ENCODE results near the gene RAB28. TPM values are rescaled to one million over a fixed set of nuclear protein-coding genes. Genes with fewer than 3 reads are reported as not detected.

Gene RAB28
- total and polyA plus RNA-seq, 2 experiments from 2014 or later: 15.3 to 23.9 TPM

GRCh38 chr4:13527192-13527980 is 43.2 kb upstream of the RAB28 start:
- DNase-seq (ENCODE audit: low spot score): no peak
- H3K9me2 ChIP-seq (ENCODE audit: insufficient read depth): no peaks in the 10 kb centered on the region
- H3K4me2 ChIP-seq: peak overlapping the region; percentile 81
- peaks cover 88% of the 10 kb centered on the region for H3K27me3 Mint-ChIP-seq (ENCODE audit: insufficient read depth, low read depth, poor library complexity)
- H3K27me3 ChIP-seq (ENCODE audit: insufficient read depth): peaks cover 100% of the 10 kb centered on the region
- H3K4me1 Mint-ChIP-seq: peaks cover 48% of the 10 kb centered on the region
- H3K27ac Mint-ChIP-seq: no peak overlapping the region
- peak overlapping the region; percentile 47 for H3K4me3 ChIP-seq
- H3K36me3 ChIP-seq (ENCODE audit: insufficient read depth): no peaks in the 10 kb centered on the region
- H3K36me3 Mint-ChIP-seq (ENCODE audit: low read depth): peaks cover 20% of the 10 kb centered on the region
- no peak for ATAC-seq
- no peak overlapping the region for H3K27ac ChIP-seq (ENCODE audit: low read depth)
- H4K20me1 ChIP-seq (replicated peaks; ENCODE audit: insufficient read depth): peaks cover 6% of the 10 kb centered on the region; the same call in 1 of the 2 replicates
- TF ChIP-seq EZH2phosphoT487 (IDR thresholded peaks at IDR 0.05; ENCODE audit: unreplicated experiment): peak; percentile 92
- peak; percentile 97 for TF ChIP-seq EZH2 (IDR thresholded peaks at IDR 0.05; ENCODE audit: low read depth, unreplicated experiment)
- TF ChIP-seq CREB1 (CRISPR knock-in tag; IDR thresholded peaks at IDR 0.05; ENCODE audit: low read depth): no peak
- no peak for TF ChIP-seq JUNB (IDR thresholded peaks at IDR 0.05; ENCODE audit: unreplicated experiment)
- no peak overlapping the region; the same call in 1 of the 2 replicates for H2AFZ ChIP-seq
- peaks cover 44% of the 10 kb centered on the region for H3F3A ChIP-seq (replicated peaks; ENCODE audit: low read depth)
- H3K9me3 Mint-ChIP-seq: peaks cover 18% of the 10 kb centered on the region
- H3K4me1 ChIP-seq (ENCODE audit: insufficient read depth): peaks cover 78% of the 10 kb centered on the region
- H3K4me3 Mint-ChIP-seq: peak overlapping the region; percentile 46; the same call in 2 of the 3 replicates
- no peaks in the 10 kb centered on the region for H3K79me2 ChIP-seq (replicated peaks; ENCODE audit: insufficient read depth)

GRCh38 chr4:13526658-13527057 is 42.5 kb upstream of the RAB28 start:
- no peak for DNase-seq (ENCODE audit: low spot score)
- Histone ChIP-seq H3K79me2 (replicated peaks; ENCODE audit: insufficient read depth) (no peaks in the 10 kb centered on the region), H3K9me2 (ENCODE audit: insufficient read depth) (no peaks in the 10 kb centered on the region), H3K36me3 (ENCODE audit: insufficient read depth) (no peaks in the 10 kb centered on the region), H2AFZ (no peak overlapping the region), H3K27me3 (ENCODE audit: insufficient read depth) (peaks cover 100% of the 10 kb centered on the region), H3K4me3 (no peak overlapping the region), H3K4me1 (ENCODE audit: insufficient read depth) (peaks cover 76% of the 10 kb centered on the region), H3F3A (replicated peaks; ENCODE audit: low read depth) (peaks cover 42% of the 10 kb centered on the region), H3K27ac (ENCODE audit: low read depth) (no peak overlapping the region), H4K20me1 (replicated peaks; ENCODE audit: insufficient read depth) (peaks cover 6% of the 10 kb centered on the region; the same call in 1 of the 2 replicates), H3K4me2 (0 out of 2 replicates have a peak overlapping the region, but pooled peaks have one; percentile 69)
- H3K27me3 Mint-ChIP-seq (ENCODE audit: insufficient read depth, low read depth, poor library complexity): peaks cover 91% of the 10 kb centered on the region
- peaks cover 20% of the 10 kb centered on the region for H3K36me3 Mint-ChIP-seq (ENCODE audit: low read depth)
- no peak overlapping the region for H3K27ac Mint-ChIP-seq
- H3K9me3 Mint-ChIP-seq: peaks cover 18% of the 10 kb centered on the region
- ATAC-seq: no peak
- H3K4me3 Mint-ChIP-seq: no peak overlapping the region
- H3K4me1 Mint-ChIP-seq: peaks cover 45% of the 10 kb centered on the region
- TF ChIP-seq CTCF (conservative IDR thresholded peaks at IDR 0.05; ENCODE audit: low read depth in 2 of 2) (no peak), ZNF331 (CRISPR knock-in tag; IDR thresholded peaks at IDR 0.05; ENCODE audit: low read depth) (no peak), EZH2phosphoT487 (IDR thresholded peaks at IDR 0.05; ENCODE audit: unreplicated experiment) (no peak), ZNF462 (CRISPR knock-in tag; IDR thresholded peaks at IDR 0.05) (no peak), NANOG (IDR thresholded peaks at IDR 0.05; ENCODE audit: borderline replicate concordance) (no peak), EZH2 (IDR thresholded peaks at IDR 0.05; ENCODE audit: low read depth, unreplicated experiment) (no peak)
